ENCODE data around the gene TMPRSS2.

DNA sequence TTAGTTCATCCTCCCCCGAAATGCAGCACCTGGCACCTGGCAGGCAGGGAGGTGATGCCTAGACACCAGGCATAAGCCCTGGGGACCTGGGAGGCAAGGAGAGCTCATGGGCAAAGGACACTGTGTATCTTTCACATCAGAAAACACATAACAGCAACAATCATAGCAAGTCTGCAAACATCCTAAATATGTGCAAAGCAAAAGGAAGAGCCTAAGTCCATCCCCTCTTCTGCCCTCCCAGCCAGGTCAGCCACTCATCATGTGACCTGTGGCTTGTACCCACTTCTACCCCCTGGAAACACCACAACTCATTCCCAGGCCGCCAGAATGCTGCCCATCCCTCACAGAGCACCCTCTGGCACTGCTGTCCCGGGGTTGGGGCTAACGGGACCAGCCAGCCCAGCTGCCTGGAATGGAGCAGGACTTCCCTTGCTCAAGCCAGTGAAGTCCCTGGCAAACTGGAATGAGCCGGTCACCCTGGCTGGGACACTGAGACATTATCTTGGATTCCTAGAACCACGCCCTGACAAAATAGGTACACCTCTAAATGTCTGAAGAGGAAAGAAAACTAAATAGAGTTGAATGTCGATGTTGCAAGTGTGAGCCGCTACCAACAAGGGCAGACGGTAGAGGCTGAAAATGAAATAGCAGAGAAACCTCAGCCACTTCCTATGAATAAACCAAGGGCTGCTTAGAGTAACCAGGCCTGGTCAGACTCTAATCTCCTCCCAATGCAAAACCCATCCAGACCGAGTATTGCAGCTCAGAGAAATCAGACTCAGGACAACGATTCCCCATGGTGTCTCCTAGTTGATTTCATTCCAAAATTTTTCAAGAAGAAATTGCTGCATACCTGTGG lies 29.4 kb downstream of the TMPRSS2 start:
- TF ChIP-seq EZH2 (IDR thresholded peaks at IDR 0.05; ENCODE audit: borderline replicate concordance, low read depth, low read length, severe bottlenecking) = no peak
- TF ChIP-seq, protein P1, sequence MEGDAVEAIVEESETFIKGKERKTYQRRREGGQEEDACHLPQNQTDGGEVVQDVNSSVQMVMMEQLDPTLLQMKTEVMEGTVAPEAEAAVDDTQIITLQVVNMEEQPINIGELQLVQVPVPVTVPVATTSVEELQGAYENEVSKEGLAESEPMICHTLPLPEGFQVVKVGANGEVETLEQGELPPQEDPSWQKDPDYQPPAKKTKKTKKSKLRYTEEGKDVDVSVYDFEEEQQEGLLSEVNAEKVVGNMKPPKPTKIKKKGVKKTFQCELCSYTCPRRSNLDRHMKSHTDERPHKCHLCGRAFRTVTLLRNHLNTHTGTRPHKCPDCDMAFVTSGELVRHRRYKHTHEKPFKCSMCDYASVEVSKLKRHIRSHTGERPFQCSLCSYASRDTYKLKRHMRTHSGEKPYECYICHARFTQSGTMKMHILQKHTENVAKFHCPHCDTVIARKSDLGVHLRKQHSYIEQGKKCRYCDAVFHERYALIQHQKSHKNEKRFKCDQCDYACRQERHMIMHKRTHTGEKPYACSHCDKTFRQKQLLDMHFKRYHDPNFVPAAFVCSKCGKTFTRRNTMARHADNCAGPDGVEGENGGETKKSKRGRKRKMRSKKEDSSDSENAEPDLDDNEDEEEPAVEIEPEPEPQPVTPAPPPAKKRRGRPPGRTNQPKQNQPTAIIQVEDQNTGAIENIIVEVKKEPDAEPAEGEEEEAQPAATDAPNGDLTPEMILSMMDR (IDR thresholded peaks at IDR 0.05; ENCODE audit: extremely low read depth in 1 of 2, insufficient read depth in 1 of 2, low read depth in 1 of 2, low read length in 2 of 2) = no peak
- TF ChIP-seq, protein P2, sequence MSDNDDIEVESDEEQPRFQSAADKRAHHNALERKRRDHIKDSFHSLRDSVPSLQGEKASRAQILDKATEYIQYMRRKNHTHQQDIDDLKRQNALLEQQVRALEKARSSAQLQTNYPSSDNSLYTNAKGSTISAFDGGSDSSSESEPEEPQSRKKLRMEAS (IDR thresholded peaks at IDR 0.05; ENCODE audit: insufficient read depth, insufficient read length) = no peak

All from endothelial cell of umbilical vein (primary cell).